ENCODE results near the gene TBCCD1.

The TBCCD1 gene

GRCh38 chr3:186526256-186526606, 40.9 kb downstream of the TBCCD1 start:
- no peak for DNase-seq (ENCODE audit: low read depth, low spot score)
- H3K4me3 ChIP-seq (ENCODE audit: low read length) = no peak overlapping the region

DNA sequence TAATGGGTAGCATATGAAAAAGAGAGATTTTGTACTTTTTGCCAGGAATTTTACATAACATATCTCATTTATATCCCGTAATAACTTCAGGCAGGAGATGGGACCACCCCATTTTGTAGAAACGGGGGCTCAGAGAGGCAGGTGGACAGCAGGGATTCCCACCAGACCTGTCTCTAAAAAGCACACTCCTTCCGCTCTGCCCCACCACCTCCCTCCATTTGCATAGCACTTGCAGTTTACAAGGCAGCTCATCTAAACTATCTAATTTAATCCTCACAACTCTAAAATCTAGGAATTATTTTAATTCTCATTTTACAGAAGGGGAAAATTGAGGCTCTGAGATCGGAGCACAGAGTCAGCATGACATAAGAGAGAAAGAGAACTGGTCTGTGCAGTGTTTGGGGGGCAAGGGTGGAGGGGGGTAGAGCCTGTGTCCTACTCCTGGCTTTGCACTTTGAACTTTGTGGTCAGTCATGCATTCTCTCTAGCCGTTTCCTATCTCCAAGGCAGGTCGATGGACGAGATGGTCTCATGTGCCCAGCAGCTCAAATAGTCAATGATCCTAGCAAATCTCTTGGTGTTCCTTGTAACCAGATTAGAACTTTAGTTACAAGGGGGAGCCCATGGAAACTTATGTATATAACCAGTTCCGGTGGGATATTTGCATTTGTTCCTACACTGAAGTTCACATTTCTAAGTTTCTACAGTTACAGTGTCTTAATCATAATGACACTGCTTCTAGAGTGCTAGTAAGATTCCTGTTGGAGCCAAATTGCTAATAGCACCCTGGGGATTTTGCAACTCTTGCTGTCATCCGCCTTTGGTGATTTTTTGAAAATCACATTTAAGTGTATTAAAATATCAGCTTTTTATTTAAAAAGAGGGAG, 41.5 kb downstream of the TBCCD1 start:
- H3K4me3 ChIP-seq (ENCODE audit: low read length) = no peak overlapping the region
- DNase-seq (ENCODE audit: low read depth, low spot score) = no peak

GRCh38 chr3:186524616-186525015, 42.5 kb downstream of the TBCCD1 start:
- no peak overlapping the region for H3K4me3 ChIP-seq (ENCODE audit: low read length)
- DNase-seq (ENCODE audit: low read depth, low spot score) = no peak

DNA sequence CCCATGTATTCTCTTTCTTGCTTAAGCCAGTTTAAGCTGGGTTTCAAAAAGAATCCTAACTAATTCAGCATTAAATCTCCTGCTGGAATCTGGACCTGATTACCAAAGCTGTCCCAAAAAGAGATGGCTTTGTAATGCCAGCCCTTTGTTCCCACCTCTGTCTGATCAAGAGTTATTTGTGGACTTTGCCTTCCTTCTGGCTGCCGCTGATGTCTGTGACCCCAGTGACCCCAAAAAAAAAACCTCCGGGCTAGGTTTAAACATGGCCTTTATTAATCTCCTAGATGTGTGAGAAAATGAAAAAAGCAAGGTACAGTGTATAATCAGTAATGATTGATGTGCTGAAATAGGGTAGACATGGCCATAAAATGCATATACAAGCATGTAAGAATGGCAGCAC, 43.7 kb downstream of the TBCCD1 start:
- H3K4me3 ChIP-seq (ENCODE audit: low read length) = no peak overlapping the region
- DNase-seq (ENCODE audit: low read depth, low spot score) = no peak

DNA sequence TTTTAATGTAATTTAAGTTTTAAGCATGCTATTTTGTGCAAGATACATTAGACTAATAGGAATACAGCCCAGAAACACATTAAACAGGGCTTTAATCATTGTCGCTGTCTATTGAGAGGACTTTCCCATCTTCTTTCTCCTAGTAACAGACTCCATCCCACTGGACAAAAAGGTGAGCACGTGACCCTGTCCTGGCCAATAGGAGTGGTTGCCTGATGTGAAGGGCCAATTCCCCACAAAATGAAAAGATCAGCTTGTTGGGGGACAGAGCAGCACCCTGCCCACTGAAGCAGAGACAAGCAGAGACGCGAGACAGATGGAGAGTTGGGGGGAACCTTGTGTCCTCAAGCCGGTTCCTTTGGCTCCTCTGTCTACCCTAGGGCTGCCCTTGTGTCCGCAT, 44.1 kb downstream of the TBCCD1 start:
- no peak for DNase-seq (ENCODE audit: low read depth, low spot score)
- H3K4me3 ChIP-seq (ENCODE audit: low read length) = no peak overlapping the region

DNA sequence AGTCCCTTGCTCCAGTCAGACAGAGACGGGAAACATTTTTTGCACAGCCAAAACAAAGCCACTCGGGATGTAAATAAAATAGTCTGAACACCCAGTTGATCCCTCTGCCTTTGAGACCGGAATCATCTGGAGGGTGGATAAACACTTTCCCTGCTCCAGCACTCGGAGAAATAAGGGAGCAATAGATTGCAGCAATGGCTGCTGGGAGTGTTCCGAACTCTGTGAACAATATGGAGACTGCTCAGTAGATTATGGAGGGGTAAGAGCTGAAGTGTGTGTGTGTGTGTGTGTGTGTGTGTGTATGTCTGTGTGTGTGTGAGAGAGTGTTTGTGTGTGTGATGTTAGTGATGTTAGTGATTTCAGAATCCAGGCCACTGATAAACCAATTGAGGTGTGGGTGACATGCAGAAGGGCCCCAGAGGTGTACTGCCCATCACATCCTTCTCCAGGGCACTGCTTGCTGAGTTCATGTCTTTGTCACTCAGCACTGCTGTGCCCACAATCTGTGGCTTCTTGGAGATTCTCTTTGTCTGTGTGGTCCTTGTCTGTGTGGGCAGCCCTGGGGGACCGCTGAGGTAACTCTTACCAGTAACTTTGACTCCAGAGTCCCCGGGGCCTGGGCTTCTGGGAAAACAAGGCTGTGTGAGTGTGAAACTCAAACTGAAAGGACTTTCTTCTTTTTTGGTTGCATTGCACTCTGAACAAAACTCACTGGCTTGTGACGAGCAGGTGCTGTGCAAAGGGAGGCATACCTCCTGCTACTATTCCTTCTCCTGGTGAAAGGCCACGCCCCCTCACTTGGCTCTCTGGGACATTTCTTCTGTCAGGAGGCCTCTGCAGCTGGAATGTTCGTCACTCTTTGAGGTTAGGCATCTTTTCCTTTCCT, 45.9 kb downstream of the TBCCD1 start:
- no peak overlapping the region for H3K4me3 ChIP-seq (ENCODE audit: low read length)
- no peak for DNase-seq (ENCODE audit: low read depth, low spot score)

DNA sequence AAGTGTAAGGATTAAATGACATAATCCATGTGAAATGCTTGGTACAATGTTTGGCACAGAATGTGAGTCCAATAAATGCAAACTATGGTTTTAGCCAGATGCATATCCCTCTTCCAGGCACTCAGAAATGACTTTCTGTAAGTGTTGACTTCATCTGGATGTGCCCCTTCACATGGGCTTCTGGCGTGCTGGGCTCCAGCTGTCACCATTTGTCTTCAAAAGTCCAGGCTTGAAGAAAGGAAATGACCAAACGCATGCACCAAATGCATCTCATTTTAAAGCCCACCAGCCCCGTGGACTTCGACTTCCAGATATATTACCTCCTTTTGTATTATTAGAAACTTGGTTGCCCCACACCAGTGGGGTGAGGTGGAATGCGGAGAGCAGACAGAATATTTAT, 46.7 kb downstream of the TBCCD1 start:
- H3K4me3 ChIP-seq (ENCODE audit: low read length) = no peak overlapping the region

GRCh38 chr3:186519021-186519658, 48.0 kb downstream of the TBCCD1 start:
- H3K4me3 ChIP-seq (ENCODE audit: low read length) = peak overlapping the region; percentile 39
- peak; percentile 94 for DNase-seq (ENCODE audit: low read depth, low spot score)

More for the DNA sequence above, 46.7 kb downstream of the TBCCD1 start:
- no peak for DNase-seq (ENCODE audit: low read depth, low spot score)

DNA sequence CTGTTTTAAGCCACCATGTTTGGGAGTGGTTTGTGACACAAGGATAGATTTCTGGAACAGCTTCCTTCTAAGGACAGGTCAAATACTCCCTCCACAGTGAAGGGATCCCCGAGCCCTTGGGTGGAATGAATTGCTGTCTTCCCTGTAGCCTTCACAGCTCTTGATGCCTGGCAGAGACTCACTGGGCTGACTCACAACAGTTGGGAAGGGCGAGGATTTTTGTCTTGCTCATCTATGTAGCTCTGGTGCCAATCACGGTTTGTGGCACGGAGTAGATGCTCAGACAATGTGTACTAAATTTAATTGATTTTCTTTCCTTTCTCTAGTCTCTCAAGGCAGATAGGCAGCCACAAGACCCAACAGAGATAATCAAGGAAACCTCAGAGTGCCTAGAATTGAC, 49.9 kb downstream of the TBCCD1 start:
- no peak overlapping the region for H3K4me3 ChIP-seq (ENCODE audit: low read length)
- DNase-seq (ENCODE audit: low read depth, low spot score) = no peak

DNA sequence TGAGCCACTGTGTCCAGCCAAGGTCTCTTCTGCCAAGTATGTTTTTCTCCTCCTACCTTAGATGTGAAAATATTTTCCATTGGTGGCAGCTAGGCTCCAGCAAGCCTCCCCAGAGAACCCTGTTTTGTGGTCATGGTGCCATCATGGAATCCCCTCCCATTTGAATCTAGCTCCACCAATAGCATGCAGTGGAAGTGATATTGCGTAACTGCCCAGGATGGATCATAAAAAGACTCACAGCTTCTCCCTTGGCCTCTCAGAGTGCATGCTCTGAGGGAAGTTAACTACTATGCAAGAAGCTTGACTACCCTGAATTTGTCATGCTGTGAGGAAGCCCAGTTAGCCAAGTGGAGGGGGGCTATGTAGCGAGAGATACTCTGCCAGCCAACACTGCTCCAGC, 50.5 kb downstream of the TBCCD1 start:
- no peak overlapping the region for H3K4me3 ChIP-seq (ENCODE audit: low read length)
- DNase-seq (ENCODE audit: low read depth, low spot score) = peak; percentile 69

GRCh38 chr3:186515125-186515524, 52.0 kb downstream of the TBCCD1 start:
- DNase-seq (ENCODE audit: low read depth, low spot score) = peak; percentile 82
- no peak overlapping the region; the same call in 1 of the 2 replicates for H3K4me3 ChIP-seq (ENCODE audit: low read length)

GRCh38 chr3:186514296-186515002, 52.7 kb downstream of the TBCCD1 start:
- H3K4me3 ChIP-seq (ENCODE audit: low read length) = no peak overlapping the region
- peak; percentile 58 for DNase-seq (ENCODE audit: low read depth, low spot score)

GRCh38 chr3:186513386-186513785, 53.8 kb downstream of the TBCCD1 start:
- no peak for DNase-seq (ENCODE audit: low read depth, low spot score)

GRCh38 chr3:186512570-186513302, 54.4 kb downstream of the TBCCD1 start:
- no peak overlapping the region for H3K4me3 ChIP-seq (ENCODE audit: low read length)
- no peak for DNase-seq (ENCODE audit: low read depth, low spot score)

More at GRCh38 chr3:186513386-186513785, 53.8 kb downstream of the TBCCD1 start:
- H3K4me3 ChIP-seq (ENCODE audit: low read length) = no peak overlapping the region

DNA sequence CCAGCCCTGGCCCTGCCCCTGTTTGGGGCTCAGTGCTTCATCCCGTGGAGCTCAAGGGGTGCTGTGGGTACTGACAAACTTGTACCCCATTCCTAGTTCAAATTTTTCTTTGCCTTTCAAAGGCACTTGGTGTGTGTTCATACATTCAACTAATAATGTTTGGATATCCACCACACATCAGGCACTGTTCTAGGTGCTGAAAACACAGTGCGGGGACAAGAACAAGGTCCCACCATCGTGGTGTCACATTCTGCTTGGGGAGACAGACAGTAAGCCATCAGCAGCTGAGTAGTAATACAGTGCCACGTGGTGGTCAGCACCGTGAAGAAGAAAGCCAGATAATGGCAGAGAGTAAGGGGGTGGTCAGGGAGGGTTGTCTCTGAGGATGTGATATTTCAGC, 55.4 kb downstream of the TBCCD1 start:
- no peak overlapping the region for H3K4me3 ChIP-seq (ENCODE audit: low read length)
- DNase-seq (ENCODE audit: low read depth, low spot score) = no peak

DNA sequence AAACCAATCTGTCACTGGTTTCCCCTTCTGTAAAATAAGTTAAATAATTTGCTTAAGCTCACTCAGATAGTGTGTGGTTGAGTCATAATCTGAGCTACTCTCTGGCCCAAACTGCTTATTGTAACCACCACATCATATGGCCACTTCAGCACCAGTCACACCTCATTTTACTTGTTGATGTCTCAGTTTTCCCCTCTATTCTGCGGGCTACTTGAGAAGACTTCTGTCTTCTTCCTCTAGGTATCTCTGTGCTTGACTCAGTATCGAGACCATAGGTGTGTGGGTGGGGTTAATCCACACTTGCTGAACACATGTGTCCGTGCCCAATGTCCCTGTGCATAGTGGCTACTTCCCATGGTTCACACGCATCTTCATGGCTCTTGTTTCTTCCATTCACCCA, 55.9 kb downstream of the TBCCD1 start:
- no peak overlapping the region for H3K4me3 ChIP-seq (ENCODE audit: low read length)
- DNase-seq (ENCODE audit: low read depth, low spot score) = no peak

DNA sequence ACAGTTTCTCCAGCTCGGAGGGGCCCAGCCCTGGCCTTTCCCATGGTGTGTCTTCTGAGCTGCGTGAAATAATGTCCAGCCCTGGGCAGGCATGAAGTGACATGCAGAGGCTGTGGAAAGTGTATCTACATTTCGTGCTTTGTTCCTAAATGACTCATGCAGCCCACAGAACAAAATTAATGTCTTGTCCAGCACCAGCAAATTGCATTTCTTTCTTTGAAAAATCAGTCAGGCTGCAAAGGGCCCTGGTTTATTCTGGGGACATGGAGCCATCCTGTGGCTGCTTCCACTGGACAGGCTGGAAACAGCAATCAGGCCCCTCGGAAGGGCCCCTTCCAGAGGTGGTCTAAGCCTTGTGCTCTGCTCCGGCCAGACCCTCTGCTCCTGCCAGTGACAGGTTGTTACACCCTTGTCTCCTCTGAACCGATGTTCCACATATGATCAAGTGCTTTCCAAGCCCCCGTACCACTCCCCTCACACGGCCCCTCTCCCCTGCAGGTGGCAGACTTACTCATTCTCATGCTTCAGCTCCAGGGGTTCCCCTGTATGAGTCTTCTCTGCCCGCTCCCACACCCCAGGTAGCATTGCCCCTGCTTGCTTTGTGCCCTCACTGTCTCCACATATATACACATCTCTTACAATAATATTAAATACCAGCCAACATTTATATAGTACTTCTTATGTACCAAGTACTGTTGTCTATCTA, 56.6 kb downstream of the TBCCD1 start:
- no peak overlapping the region for H3K4me3 ChIP-seq (ENCODE audit: low read length)
- no peak for DNase-seq (ENCODE audit: low read depth, low spot score)

DNA sequence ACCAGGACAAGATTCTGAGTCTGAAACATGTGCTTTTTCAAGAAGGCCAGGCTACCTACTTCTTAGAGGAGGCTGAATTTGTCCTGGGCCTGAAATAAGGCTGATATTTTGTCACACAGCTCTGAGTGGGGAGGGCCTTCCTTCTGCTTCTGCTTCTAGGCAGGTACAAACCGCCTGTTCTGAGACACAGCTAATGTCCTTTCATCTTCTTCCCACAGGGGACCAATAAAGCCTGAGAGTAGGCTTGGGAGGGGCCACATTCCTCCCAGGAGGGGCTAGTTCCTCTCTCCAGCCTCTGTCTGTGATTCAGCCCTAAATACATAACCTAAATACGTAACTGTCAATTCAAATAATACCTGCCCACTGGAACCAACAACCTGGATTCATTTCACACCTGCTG, 57.7 kb downstream of the TBCCD1 start:
- no peak overlapping the region for H3K4me3 ChIP-seq (ENCODE audit: low read length)
- no peak for DNase-seq (ENCODE audit: low read depth, low spot score)

Measured in Jurkat, Clone E6-1 (cell line).